22Rv1 (cell line): ENCODE measurements around the gene GINS2.

Experiments used
- ZFX ChIP-seq: fragments of 450-650 bp; IDR thresholded peaks from 2 replicates; pipeline ENCODE4 v1.6.1; 2017; ENCODE audit warnings: antibody characterized with exemption, borderline replicate concordance
- TF ChIP-seq, protein P1 (sequence below): fragments of 450-650 bp; IDR thresholded peaks from 2 replicates; pipeline ENCODE4 v1.5.1; 2017; ENCODE audit warnings: mild to moderate bottlenecking

DNA sequence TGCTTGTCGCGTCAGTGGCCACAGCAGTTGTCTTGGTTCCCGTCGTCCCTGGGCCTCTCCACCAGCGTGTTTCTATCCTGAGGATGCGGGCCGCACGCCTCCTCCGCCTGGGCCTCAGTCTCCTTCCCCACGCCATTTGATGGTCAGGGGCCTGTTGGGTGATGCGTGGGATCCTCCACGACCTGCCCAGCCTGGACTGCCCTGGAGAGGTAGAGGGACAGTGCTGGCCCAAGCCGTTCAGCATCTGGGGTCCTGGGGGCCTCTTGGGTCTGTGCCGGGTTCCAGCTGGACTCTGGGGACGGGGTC is 55.4 kb downstream of the GINS2 start:
- TF ChIP-seq ZFX: no peak
- TF ChIP-seq, protein P1, sequence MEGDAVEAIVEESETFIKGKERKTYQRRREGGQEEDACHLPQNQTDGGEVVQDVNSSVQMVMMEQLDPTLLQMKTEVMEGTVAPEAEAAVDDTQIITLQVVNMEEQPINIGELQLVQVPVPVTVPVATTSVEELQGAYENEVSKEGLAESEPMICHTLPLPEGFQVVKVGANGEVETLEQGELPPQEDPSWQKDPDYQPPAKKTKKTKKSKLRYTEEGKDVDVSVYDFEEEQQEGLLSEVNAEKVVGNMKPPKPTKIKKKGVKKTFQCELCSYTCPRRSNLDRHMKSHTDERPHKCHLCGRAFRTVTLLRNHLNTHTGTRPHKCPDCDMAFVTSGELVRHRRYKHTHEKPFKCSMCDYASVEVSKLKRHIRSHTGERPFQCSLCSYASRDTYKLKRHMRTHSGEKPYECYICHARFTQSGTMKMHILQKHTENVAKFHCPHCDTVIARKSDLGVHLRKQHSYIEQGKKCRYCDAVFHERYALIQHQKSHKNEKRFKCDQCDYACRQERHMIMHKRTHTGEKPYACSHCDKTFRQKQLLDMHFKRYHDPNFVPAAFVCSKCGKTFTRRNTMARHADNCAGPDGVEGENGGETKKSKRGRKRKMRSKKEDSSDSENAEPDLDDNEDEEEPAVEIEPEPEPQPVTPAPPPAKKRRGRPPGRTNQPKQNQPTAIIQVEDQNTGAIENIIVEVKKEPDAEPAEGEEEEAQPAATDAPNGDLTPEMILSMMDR: no peak
